Pulmonary artery endothelial cell (primary cell): ENCODE measurements around the gene HTR7. TPM values are rescaled to one million over a fixed set of nuclear protein-coding genes. Genes with fewer than 3 reads are reported as not detected.

ENCODE experiments used
- DNase-seq: peaks from one replicate; pipeline ENCODE4 v3.0.0-alpha.2; 2011; ENCODE audit warnings: low read depth, low spot score
- total RNA-seq: library from RNA; depleted of rRNA; stranded (reverse); fragments of >200 nt; gene quantifications from 2 replicates; pipeline ENCODE4 v1.2.3, GENCODE V29; 2014

Gene HTR7
- total RNA-seq, 1 donor from 2014 or later, result 0.13 TPM

DNA sequence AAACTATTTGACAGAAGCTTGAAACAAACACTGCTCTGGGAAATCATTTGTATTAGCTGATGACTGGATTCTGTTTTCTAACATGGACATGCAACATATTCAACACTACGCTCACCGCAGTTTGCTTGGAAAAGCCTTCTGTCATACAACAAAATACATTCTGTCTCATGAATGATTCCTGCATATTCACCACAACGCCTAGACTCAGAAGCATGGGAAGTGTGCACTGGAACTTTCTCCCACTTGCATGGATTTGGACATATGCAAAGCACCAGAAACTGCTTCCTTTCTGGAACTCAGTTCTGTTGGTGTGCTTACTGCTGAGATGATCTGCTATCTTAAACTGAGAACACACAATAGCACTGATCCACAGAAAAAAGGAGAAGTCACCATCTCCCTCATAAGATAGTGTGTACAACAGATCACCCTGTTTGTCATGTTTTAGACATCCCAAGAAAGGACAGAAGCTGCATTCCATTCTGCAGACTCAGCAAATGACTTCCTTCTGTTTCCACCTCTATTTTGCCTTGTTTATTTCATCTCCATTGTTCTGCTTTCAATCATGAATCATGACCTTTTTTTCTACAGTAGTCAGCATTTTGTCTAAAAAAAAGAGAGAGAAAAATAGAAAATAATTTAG, 115.8 kb downstream of the HTR7 start:
- DNase-seq, result no peak

DNA sequence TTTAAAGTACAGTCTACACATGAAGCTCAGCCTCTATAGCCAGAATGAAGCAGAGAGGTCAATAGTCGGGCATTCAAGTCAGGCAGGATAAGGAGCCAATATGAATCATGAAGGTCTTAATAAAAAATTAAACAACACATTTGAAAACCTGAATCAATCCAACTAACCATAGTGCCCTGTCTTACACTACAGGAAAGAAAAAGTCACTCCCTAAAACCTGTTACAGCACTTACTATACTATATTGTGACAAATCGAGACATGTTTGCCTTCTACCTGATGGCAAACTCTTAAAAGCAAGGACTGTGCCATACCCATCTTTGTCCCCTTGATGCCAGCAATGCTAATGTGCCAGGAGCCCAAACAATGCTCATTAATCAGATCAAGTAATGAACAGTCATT, 117.6 kb downstream of the HTR7 start:
- no peak for DNase-seq

GRCh38 chr10:90738885-90739284, 119.0 kb downstream of the HTR7 start:
- DNase-seq, result no peak

GRCh38 chr10:90734415-90734814, 123.4 kb downstream of the HTR7 start:
- DNase-seq, result no peak

GRCh38 chr10:90732581-90732980, 125.3 kb downstream of the HTR7 start:
- DNase-seq, result no peak

DNA sequence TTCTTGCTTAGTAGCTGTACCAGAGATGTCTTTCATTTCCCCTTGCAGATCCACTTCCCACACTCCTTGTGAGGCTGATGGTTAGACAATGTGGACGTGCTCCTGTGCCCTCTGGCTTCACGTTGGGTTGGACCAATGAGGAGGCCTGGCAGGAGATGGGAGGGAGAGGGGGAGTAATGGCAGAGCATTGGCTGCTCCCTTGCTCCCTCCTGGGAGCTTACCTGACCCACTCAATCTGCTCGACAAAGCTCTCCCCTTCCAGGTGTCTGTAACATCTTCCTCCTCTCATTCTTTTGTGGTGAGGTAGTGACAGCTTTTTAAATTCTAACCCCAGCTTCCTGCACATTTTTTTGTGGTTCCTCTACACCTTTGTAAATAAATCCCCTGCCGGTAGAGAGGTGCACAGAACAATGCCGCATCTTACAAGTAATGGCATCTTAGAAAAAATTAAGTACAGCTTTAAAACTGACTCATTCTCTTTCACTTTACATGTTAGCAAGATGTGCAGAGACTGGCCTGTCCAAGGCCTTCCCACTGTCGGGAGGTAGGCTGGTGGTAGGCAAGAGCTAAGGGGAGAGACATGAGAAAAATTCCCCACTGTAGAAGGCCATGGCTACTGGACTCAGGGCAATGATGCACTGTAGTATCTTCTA, 134.3 kb downstream of the HTR7 start:
- DNase-seq, result no peak

DNA sequence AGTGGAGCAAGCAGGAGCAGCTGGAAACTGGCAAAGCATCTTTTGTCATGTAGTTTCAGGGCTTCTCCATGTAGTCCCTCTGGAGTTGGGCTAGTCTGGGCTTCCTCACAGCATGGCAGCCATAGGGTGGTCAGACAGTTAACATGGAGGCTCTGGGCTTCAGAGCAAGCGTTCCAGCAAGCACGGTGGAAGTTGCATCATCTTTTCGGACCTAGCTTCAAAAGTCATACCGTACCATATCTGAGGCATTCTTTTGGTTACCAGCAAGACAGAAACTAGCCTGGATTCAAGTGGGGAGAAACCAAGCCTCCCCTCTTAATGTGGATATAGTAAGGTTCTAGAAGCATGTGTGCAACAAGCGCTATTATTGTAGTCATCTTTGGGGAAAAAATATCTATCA, 135.0 kb downstream of the HTR7 start:
- DNase-seq, result no peak

DNA sequence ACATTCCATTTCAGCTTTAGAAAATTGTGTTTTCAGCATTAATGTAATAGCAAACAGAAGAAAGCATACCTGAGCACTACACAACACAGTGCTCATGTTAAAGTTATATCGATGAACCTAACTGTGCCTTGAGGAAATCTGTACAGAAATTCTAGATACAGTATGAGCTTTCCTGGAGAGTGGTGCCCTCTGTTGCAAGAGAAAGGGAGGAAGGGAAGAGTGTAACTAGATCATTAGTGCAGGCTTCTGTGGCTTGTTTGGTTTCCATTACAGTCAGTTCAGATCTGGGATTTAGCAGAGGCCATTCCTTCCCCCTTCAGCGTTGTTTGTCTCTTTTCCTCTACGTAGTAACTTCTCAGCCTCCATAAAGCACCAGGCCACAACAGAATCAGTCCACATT, 139.7 kb downstream of the HTR7 start:
- no peak for DNase-seq

DNA sequence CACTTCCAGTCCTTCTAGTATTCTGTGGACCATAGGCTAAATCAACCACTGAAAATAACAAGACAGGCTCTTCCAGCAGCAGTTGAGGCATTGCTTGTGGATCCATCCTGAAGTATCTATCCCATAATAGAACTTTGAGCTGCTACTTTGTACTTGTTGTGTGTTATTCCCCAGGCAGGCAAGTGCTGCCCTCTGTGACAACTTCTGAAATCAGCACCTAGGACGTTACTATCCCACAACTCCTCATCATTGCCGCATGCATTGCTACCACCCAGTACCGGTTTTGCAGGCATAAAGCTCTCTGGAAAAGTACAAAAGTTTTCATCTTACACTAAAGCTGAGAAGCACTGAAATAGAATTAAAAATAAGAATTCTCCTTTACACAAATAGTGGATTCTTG, 145.3 kb downstream of the HTR7 start:
- DNase-seq, result no peak

DNA sequence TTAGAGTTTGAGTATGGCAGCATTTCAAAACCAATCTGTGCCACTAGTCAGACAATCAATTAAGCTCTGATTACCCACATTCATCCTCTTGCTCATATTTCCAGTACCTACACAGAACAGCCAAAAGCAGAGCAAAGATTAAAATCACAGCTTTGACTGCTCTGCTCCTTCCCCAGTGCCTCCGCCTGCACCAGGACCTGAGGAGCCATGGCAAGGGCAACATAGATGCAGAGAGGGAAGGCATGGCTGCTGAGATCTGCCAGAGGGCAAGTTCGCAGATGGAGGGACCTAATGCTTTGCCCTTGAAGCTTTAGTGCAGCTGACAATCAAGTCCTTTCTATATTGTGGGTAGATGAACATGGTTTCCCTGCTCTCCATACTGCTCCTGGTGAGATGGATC, 148.1 kb downstream of the HTR7 start:
- no peak for DNase-seq

DNA sequence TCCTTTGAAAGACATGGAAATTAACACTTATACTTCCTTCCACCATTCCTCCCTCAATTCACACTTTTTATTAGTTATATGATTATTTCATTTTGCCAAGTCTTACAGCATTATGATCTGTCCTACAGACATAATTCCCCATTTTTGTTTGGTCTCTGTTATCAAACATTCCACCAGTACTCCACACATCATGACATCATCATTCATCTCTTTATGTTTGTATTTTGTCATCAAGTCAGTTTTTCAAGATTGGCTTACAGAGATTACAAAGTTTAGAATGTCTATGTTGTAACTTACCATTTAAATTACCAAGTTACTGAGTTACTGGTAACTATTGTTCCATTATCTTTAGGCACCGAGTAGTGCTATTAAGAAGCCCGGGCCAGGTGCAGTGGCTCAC, 150.2 kb downstream of the HTR7 start:
- DNase-seq, result no peak

GRCh38 chr10:90701428-90701827, 156.4 kb downstream of the HTR7 start:
- no peak for DNase-seq

DNA sequence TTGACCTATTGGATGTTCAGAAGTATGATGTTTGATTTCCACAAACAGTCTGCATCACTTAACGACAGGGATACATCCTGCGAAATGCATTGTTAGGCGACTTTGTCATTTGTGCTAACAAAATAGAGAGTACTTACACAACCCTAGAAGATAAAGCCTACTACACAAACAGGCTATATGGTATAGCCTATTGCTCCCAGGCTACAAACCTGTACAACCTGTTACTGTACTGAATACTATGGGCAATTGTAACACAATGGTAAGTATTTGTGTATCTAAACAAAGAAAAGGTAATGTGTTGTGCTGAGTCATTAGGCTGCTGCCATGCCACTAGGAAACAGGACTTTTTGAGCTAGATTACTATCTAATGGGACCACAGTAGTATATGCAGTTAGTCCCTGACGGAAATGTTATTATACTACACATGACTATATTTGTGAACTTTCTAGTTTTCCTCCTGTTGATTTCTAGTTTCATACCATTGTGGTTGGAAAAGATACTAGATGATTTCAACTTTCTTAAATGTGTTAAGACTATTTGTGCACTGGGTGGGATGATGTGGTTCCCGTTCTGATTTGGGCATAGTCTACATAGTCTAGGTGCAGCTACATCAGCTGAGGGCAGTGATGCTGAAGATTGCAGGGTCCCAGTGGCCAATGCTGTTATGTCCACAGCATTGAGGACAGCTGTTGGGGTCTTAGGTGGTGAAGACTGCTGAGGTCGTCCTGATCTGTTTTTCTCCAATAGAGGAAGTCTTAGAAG, 161.7 kb downstream of the HTR7 start:
- no peak for DNase-seq

Other genes with a start within 250 kb of the HTR7 start
- gene RPP30, start 13.9 kb upstream of the HTR7 start, total RNA-seq, result 40.6 and 53.6 TPM in 2 replicates
- gene ANKRD1, start 63.0 kb upstream of the HTR7 start, total RNA-seq, result 660 and 1,189 TPM in 2 replicates